ENCODE data around the gene CRELD1.
"Not testable (repeated sequence)": the region's sequence is repeated elsewhere in the genome, so short reads cannot be mapped to it uniquely, and the experiment has no call there.

CRELD1 gene

GRCh38 chr3:9933561-9934234 is at the start of gene CRELD1:
TSS of gene CRELD1 (plus strand) at chr3:9933834. CDS start at chr3:9934439, 605 bp downstream.
- Mint-ChIP-seq H3K36me3 (ENCODE audit: low read depth) (peaks cover 10% of the 10 kb centered on the region), H3K27ac (peak within 1 kb of the TSS; percentile 97), H3K9me3 (no peaks in the 10 kb centered on the region), H3K4me3 (peak within 1 kb of the TSS; percentile 99), H3K4me1 (ENCODE audit: low read depth) (peaks cover 28% of the 10 kb centered on the region), H3K27me3 (ENCODE audit: low read depth) (no peaks in the 10 kb centered on the region)

DNA sequence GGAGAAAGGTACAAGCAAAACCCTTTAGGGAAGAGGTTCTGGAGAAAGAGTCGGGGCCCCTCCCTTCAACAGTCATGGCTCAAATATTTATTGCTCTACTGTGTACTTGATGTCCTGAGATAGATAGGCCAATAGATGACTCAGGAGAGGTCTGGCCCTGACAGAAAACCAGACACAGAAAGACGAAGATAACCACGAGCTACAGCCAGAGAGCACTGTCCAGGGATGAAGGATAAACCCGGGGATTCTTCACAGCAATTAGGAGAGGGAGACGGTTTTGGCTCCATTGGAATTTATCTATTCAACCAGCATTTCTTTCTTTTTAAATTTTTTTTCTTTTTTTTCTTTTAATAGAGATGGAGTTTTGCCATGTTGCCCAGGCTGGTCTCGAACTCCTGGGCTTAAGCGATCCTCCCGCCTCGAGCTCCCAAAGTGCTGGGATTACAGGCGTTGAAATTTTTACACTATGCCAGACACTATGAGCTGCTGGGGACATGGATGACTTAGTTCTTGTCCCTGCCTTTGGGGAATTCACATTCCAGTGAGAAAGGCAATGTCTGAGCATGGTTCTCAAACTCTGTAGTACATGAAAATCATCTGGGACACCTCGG is 49.0 kb upstream of the CRELD1 start:
- H3K4me1 Mint-ChIP-seq (ENCODE audit: low read depth): peaks cover 2% of the 10 kb centered on the region
- H3K4me3 Mint-ChIP-seq: no peak overlapping the region
- peaks cover 2% of the 10 kb centered on the region for H3K27me3 Mint-ChIP-seq (ENCODE audit: low read depth)
- H3K36me3 Mint-ChIP-seq (ENCODE audit: low read depth): no peaks in the 10 kb centered on the region
- no peak overlapping the region for H3K27ac Mint-ChIP-seq
- H3K9me3 Mint-ChIP-seq: no peaks in the 10 kb centered on the region

GRCh38 chr3:9886328-9886727 is 47.3 kb upstream of the CRELD1 start:
- H3K27ac Mint-ChIP-seq: no peak overlapping the region
- no peaks in the 10 kb centered on the region for H3K27me3 Mint-ChIP-seq (ENCODE audit: low read depth)
- H3K9me3 Mint-ChIP-seq: no peaks in the 10 kb centered on the region
- H3K36me3 Mint-ChIP-seq (ENCODE audit: low read depth): peaks cover 3% of the 10 kb centered on the region
- no peak overlapping the region for H3K4me3 Mint-ChIP-seq
- peaks cover 4% of the 10 kb centered on the region for H3K4me1 Mint-ChIP-seq (ENCODE audit: low read depth)

GRCh38 chr3:9887480-9887879 is 46.2 kb upstream of the CRELD1 start:
- Mint-ChIP-seq H3K4me1 (ENCODE audit: low read depth) (peaks cover 9% of the 10 kb centered on the region), H3K9me3 (no peaks in the 10 kb centered on the region), H3K4me3 (no peak overlapping the region), H3K36me3 (ENCODE audit: low read depth) (peaks cover 8% of the 10 kb centered on the region), H3K27me3 (ENCODE audit: low read depth) (no peaks in the 10 kb centered on the region), H3K27ac (no peak overlapping the region)

DNA sequence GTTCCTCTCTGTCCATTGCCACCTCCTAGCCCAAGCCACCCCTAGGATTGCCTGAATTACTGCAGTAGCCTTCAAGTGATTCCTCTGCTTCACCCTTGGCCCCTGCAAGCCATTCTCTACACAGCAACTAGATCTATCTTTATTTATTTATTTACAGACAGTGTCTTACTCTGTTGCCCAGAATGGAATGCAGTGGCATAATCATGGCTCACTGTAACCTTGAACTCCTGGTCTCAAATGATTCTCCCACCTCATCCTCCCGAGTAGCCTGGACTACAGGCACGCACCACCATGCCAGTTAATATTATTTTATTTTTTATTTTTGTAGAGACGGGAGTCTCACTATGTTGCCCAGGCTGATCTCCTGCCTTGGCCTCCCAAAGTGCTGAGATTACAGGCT is 45.1 kb upstream of the CRELD1 start:
- Mint-ChIP-seq H3K27ac (no peak overlapping the region), H3K4me1 (ENCODE audit: low read depth) (peaks cover 17% of the 10 kb centered on the region), H3K36me3 (ENCODE audit: low read depth) (peaks cover 18% of the 10 kb centered on the region), H3K4me3 (no peak overlapping the region), H3K27me3 (ENCODE audit: low read depth) (no peaks in the 10 kb centered on the region), H3K9me3 (no peaks in the 10 kb centered on the region)

GRCh38 chr3:9889405-9889804 is 44.2 kb upstream of the CRELD1 start:
- no peaks in the 10 kb centered on the region for H3K9me3 Mint-ChIP-seq
- peaks cover 25% of the 10 kb centered on the region for H3K4me1 Mint-ChIP-seq (ENCODE audit: low read depth)
- H3K4me3 Mint-ChIP-seq: no peak overlapping the region
- H3K27me3 Mint-ChIP-seq (ENCODE audit: low read depth): no peaks in the 10 kb centered on the region
- H3K27ac Mint-ChIP-seq: no peak overlapping the region
- peaks cover 25% of the 10 kb centered on the region for H3K36me3 Mint-ChIP-seq (ENCODE audit: low read depth)

- Mint-ChIP-seq H3K27ac (peak within 1 kb of the TSS; percentile 98), H3K9me3 (no peaks in the 10 kb centered on the region), H3K27me3 (ENCODE audit: low read depth) (no peaks in the 10 kb centered on the region)
Observed at GRCh38 chr3:9890249-9891071, 43.2 kb upstream of the CRELD1 start, which contains the start of gene JAGN1. TSS of gene JAGN1 (plus strand) at chr3:9890610. CDS start at chr3:9890723, 113 bp downstream.

GRCh38 chr3:9891072-9891622 is 42.5 kb upstream of the CRELD1 start:
- peaks cover 32% of the 10 kb centered on the region for H3K4me1 Mint-ChIP-seq (ENCODE audit: low read depth)

More at GRCh38 chr3:9890249-9891071, 43.2 kb upstream of the CRELD1 start, which contains the start of gene JAGN1:
- Mint-ChIP-seq H3K4me3 (peak within 1 kb of the TSS; percentile 96), H3K4me1 (ENCODE audit: low read depth) (peaks cover 31% of the 10 kb centered on the region), H3K36me3 (ENCODE audit: low read depth) (peaks cover 32% of the 10 kb centered on the region)

GRCh38 chr3:9893739-9894138 is 39.9 kb upstream of the CRELD1 start:
- no peak overlapping the region for H3K4me3 Mint-ChIP-seq
- H3K9me3 Mint-ChIP-seq: no peaks in the 10 kb centered on the region
- peaks cover 38% of the 10 kb centered on the region for H3K4me1 Mint-ChIP-seq (ENCODE audit: low read depth)
- H3K36me3 Mint-ChIP-seq (ENCODE audit: low read depth): peaks cover 36% of the 10 kb centered on the region
- no peak overlapping the region for H3K27ac Mint-ChIP-seq
- H3K27me3 Mint-ChIP-seq (ENCODE audit: low read depth): no peaks in the 10 kb centered on the region

More at GRCh38 chr3:9891072-9891622, 42.5 kb upstream of the CRELD1 start:
- no peaks in the 10 kb centered on the region for H3K27me3 Mint-ChIP-seq (ENCODE audit: low read depth)
- peaks cover 34% of the 10 kb centered on the region for H3K36me3 Mint-ChIP-seq (ENCODE audit: low read depth)
- H3K27ac Mint-ChIP-seq: peak overlapping the region; percentile 98
- peak overlapping the region; percentile 96 for H3K4me3 Mint-ChIP-seq
- no peaks in the 10 kb centered on the region for H3K9me3 Mint-ChIP-seq

- H3K4me3 Mint-ChIP-seq; H3K9me3 Mint-ChIP-seq; H3K27ac Mint-ChIP-seq; H3K27me3 Mint-ChIP-seq (ENCODE audit: low read depth): not testable (repeated sequence)
- Mint-ChIP-seq H3K36me3 (ENCODE audit: low read depth) (peaks cover 36% of the 10 kb centered on the region), H3K4me1 (ENCODE audit: low read depth) (peaks cover 35% of the 10 kb centered on the region)
Observed at GRCh38 chr3:9895715-9896114, 37.9 kb upstream of the CRELD1 start.

DNA sequence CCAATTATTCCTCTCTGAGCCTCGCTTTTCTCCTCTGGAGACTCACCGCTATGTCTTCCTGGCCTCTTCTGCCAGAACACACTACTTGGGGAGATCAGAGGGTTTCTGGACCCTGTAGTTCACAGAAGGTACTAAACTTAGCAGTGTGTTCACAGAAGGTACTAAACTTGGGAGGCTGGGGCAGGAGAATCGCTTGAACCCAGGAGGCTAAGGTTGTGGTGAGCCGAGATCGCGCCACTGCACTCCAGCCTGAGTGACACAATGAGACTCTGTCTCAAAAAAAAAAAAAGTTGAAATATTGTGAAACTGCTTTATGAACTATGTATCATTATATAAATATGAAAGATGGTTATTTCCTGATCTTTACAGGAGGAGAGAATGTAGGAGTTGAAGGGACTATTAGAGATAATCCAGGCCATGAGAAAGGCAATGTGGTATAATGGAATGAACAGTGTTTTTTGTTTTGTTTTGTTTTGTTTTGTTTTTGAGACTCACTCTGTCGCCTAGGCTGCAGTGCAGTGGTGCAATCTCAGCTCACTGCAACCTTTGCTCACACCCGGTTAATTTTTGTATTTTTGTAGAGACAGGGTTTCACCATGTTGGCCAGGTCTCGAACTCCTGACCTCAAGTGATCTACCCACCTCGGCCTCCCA is 36.8 kb upstream of the CRELD1 start:
- not testable (repeated sequence) for H3K27me3 Mint-ChIP-seq (ENCODE audit: low read depth); H3K9me3 Mint-ChIP-seq; H3K4me3 Mint-ChIP-seq
- peak overlapping the region; percentile 60 for H3K27ac Mint-ChIP-seq
- H3K4me1 Mint-ChIP-seq (ENCODE audit: low read depth): peaks cover 37% of the 10 kb centered on the region
- H3K36me3 Mint-ChIP-seq (ENCODE audit: low read depth): peaks cover 30% of the 10 kb centered on the region

DNA sequence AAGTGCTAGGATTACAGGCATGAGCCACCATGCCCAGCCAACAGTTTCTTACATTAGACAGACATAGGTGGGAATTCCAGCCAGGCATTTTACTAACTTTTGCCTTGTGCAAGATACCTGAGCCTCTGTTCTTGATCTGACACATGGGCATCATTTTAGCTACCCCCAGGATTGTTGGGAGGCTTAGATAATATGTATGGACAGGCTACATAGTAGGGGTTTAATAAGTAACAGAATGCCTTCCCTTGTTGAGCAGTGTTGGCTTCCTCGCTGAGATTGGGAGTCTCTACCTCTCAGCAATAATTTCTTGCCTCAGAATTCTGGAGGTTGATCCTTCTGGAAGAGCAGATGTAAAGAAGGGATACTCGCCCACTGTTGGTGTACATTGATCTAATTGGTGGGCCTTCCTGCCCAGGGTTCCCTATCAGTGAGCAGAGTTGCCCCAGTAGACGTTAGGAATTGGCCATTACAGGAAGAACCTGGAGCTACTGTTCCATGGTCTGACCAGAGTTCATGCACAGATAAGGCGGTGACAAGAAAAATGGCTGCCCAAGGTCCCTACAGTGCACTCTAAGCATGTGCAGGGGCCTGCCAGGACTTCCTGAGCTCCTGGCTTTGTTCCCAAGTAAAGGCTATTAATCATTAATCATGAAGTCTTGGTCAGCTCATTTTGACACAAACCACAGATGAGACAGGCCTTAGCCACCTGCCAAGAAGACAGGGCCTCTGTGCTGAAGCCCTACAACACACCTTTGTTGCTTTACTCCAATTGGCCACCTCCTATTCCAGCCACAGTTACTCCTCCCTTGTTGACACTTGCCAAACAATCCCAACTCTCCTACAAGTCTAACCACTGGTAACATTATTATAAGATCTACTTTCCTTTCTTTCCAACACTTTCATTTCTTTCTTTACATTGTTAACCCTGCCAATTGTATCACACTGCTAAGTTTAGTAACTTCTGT is 35.9 kb upstream of the CRELD1 start:
- Mint-ChIP-seq H3K9me3 (no peaks in the 10 kb centered on the region), H3K27me3 (ENCODE audit: low read depth) (no peaks in the 10 kb centered on the region), H3K27ac (no peak overlapping the region), H3K36me3 (ENCODE audit: low read depth) (peaks cover 26% of the 10 kb centered on the region), H3K4me3 (no peak overlapping the region), H3K4me1 (ENCODE audit: low read depth) (peaks cover 41% of the 10 kb centered on the region)

DNA sequence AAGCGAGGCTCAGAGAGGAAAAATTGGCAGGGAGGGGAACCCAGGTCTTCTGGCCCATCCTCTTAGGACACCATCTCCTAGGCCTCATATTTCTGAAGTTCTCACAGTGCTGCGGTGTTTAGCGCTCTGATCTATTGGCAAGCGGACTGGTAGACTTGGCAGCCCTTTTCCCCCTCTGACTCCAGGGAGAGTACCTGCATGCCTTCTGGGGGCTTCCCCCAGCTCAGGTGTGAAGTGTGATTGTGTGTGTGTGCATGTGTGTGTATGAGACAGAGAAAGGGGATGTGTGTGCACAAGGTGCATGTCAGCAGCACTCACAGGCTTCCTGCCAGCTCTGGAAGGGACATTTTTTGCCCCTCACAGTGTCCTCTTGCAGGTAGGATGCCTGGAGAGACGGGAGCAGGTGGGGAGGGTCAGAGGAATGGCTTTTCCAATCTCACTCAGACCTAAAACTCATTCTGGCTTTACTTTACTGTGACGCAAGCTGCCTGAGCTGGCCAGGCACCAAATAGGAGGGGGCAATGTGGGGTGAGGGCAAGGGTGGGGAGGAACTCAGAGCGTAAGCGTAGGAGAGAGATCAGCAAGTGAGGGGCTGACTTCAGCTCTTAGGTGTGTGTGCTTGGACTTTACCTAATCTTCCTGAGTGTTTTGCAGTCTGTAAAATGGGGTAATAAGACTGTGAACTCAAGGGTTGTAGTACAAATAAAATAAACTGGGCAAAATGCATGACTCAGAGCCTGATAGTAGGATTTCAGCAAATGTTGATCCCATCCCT is 35.0 kb upstream of the CRELD1 start:
- H3K27ac Mint-ChIP-seq: no peak overlapping the region
- H3K4me1 Mint-ChIP-seq (ENCODE audit: low read depth): peaks cover 42% of the 10 kb centered on the region

More for the DNA sequence above, 35.0 kb upstream of the CRELD1 start:
- H3K9me3 Mint-ChIP-seq: no peaks in the 10 kb centered on the region
- H3K27me3 Mint-ChIP-seq (ENCODE audit: low read depth): no peaks in the 10 kb centered on the region
- peaks cover 17% of the 10 kb centered on the region for H3K36me3 Mint-ChIP-seq (ENCODE audit: low read depth)
- no peak overlapping the region for H3K4me3 Mint-ChIP-seq

Measured in T-helper 1 cell treated with Interleukin-12 subunit alpha and Interleukin-12 subunit beta and Interleukin-4 antibody, amounts not matched to agents 30 μg/mL and 1 μg/mL, for 36 hours (primary cell).